ENCODE measurements around the gene HTR3D. TPM values are rescaled to one million over a fixed set of nuclear protein-coding genes. Genes with fewer than 3 reads are reported as not detected.

Gene HTR3D
- total and polyA plus RNA-seq, 4 donors: not detected

GRCh38 chr3:184011937-184012889, 19.3 kb upstream of the HTR3D start:
- H3K9me3 ChIP-seq (ENCODE audit: control insufficient read depth, low read length): no peaks in the 10 kb centered on the region
- 89 to 96% methylated on average over 6 of the region's 6 CpGs for WGBS, 2 donors
- ATAC-seq (ENCODE audit: low FRiP score): no peak
- no peak overlapping the region for H3K4me3 ChIP-seq (ENCODE audit: low read length in 2 of 2)
- H3K4me1 ChIP-seq (ENCODE audit: control insufficient read depth in 1 of 2, insufficient read depth in 2 of 2, low read length in 2 of 2): no peaks in the 10 kb centered on the region
- H3K27me3 ChIP-seq (ENCODE audit: control insufficient read depth in 1 of 2, insufficient read depth in 2 of 2, low read length in 1 of 2): no peaks in the 10 kb centered on the region
- H3K27ac ChIP-seq (ENCODE audit: low read depth in 1 of 2, low read length in 2 of 2): no peak overlapping the region
- H3K36me3 ChIP-seq (ENCODE audit: control insufficient read depth in 1 of 2, insufficient read depth in 2 of 2, low read length in 1 of 2): peaks cover 2 to 4% of the 10 kb centered on the region in 2 donors
- DNase-seq: no peak
- intact Hi-C loops (cut with DNase I): loop anchor here (10.0 kb wide), 2 partner anchors 123 to 127 kb away; partner anchors contain the start of genes EIF2B5 (in 1 of the 2) and PARL (in 1 of the 2)

GRCh38 chr3:184015381-184016019, 16.0 kb upstream of the HTR3D start:
- 85 to 91% methylated on average over 10 of the region's 10 CpGs for WGBS, 2 donors
- Histone ChIP-seq H3K27me3 (ENCODE audit: control insufficient read depth in 1 of 2, insufficient read depth in 2 of 2, low read length in 1 of 2) (no peaks in the 10 kb centered on the region), H3K27ac (ENCODE audit: low read depth in 1 of 2, low read length in 2 of 2) (no peak overlapping the region), H3K9me3 (ENCODE audit: control insufficient read depth, low read length) (no peaks in the 10 kb centered on the region), H3K4me1 (ENCODE audit: control insufficient read depth in 1 of 2, insufficient read depth in 2 of 2, low read length in 2 of 2) (no peaks in the 10 kb centered on the region), H3K36me3 (ENCODE audit: control insufficient read depth in 1 of 2, insufficient read depth in 2 of 2, low read length in 1 of 2) (peaks cover 2 to 4% of the 10 kb centered on the region in 2 donors), H3K4me3 (ENCODE audit: low read length in 2 of 2) (no peak overlapping the region)
- DNase-seq: no peak
- intact Hi-C loops (cut with DNase I): loop anchor here (10.0 kb wide), 2 partner anchors 119 to 131 kb away; partner anchors contain the start of genes EIF2B5 (in 1 of the 2) and PARL (in 1 of the 2)
- no peak for ATAC-seq (ENCODE audit: low FRiP score)

GRCh38 chr3:184016169-184016570, 15.4 kb upstream of the HTR3D start:
- ATAC-seq (ENCODE audit: low FRiP score) (no peak), DNase-seq (no peak)
- no peaks in the 10 kb centered on the region for H3K27me3 ChIP-seq (ENCODE audit: control insufficient read depth in 1 of 2, insufficient read depth in 2 of 2, low read length in 1 of 2)
- no peak overlapping the region for H3K4me3 ChIP-seq (ENCODE audit: low read length in 2 of 2)
- intact Hi-C loops (cut with DNase I): loop anchor here (10.0 kb wide), 2 partner anchors 119 to 131 kb away; partner anchors contain the start of genes EIF2B5 (in 1 of the 2) and PARL (in 1 of the 2)
- no peaks in the 10 kb centered on the region for H3K4me1 ChIP-seq (ENCODE audit: control insufficient read depth in 1 of 2, insufficient read depth in 2 of 2, low read length in 2 of 2)
- no peak overlapping the region for H3K27ac ChIP-seq (ENCODE audit: low read depth in 1 of 2, low read length in 2 of 2)
- 90 to 91% methylated on average over 5 of the region's 5 CpGs for WGBS, 2 donors
- peaks cover 2 to 4% of the 10 kb centered on the region in 2 donors for H3K36me3 ChIP-seq (ENCODE audit: control insufficient read depth in 1 of 2, insufficient read depth in 2 of 2, low read length in 1 of 2)
- no peaks in the 10 kb centered on the region for H3K9me3 ChIP-seq (ENCODE audit: control insufficient read depth, low read length)

- intact Hi-C loops (cut with DNase I): loop anchor here (1.0 to 10.0 kb wide), 3 partner anchors 118 to 132 kb away; partner anchors contain the start of genes EIF2B5 (in 1 of the 2) and PARL (in 1 of the 2)
- H3K4me1 ChIP-seq (ENCODE audit: control insufficient read depth in 1 of 2, insufficient read depth in 2 of 2, low read length in 2 of 2): no peaks in the 10 kb centered on the region
- DNase-seq: peak; percentile 74 to 89
- 5 to 10% methylated on average over 56 to 57 of the region's 57 CpGs for WGBS, 2 donors
- no peaks in the 10 kb centered on the region for H3K9me3 ChIP-seq (ENCODE audit: control insufficient read depth, low read length)
- no peaks in the 10 kb centered on the region for H3K27me3 ChIP-seq (ENCODE audit: control insufficient read depth in 1 of 2, insufficient read depth in 2 of 2, low read length in 1 of 2)
- ATAC-seq (ENCODE audit: low FRiP score): peak; percentile 97
- H3K4me3 ChIP-seq (ENCODE audit: low read length in 2 of 2): peak overlapping the region; percentile 52 to 85
- peaks cover 2 to 4% of the 10 kb centered on the region in 2 donors for H3K36me3 ChIP-seq (ENCODE audit: control insufficient read depth in 1 of 2, insufficient read depth in 2 of 2, low read length in 1 of 2)
- no peak overlapping the region for H3K27ac ChIP-seq (ENCODE audit: low read depth in 1 of 2, low read length in 2 of 2)
These were observed 14.5 kb upstream of the HTR3D start for GRCh38 chr3:184016811-184017671.

- WGBS, 2 donors: 0 to 1% methylated on average over 49 to 55 of the region's 55 CpGs
- Histone ChIP-seq H3K4me1 (ENCODE audit: control insufficient read depth in 1 of 2, insufficient read depth in 2 of 2, low read length in 2 of 2) (no peaks in the 10 kb centered on the region), H3K4me3 (ENCODE audit: low read length in 2 of 2) (peak within 1 kb of the TSS; percentile 52 to 85), H3K9me3 (ENCODE audit: control insufficient read depth, low read length) (no peaks in the 10 kb centered on the region), H3K36me3 (ENCODE audit: control insufficient read depth in 1 of 2, insufficient read depth in 2 of 2, low read length in 1 of 2) (no peaks in the 10 kb centered on the region), H3K27ac (ENCODE audit: low read depth in 1 of 2, low read length in 2 of 2) (peak within 1 kb of the TSS in 1 of 2 donors; percentile 11), H3K27me3 (ENCODE audit: control insufficient read depth in 1 of 2, insufficient read depth in 2 of 2, low read length in 1 of 2) (no peaks in the 10 kb centered on the region)
- intact Hi-C loops (cut with DNase I): loop anchor here (1.0 to 10.0 kb wide), 3 partner anchors 117 to 133 kb away; partner anchors contain the start of genes EIF2B5 (in 1 of the 2) and PARL (in 1 of the 2)
- DNase-seq: peak; percentile 95 to 96
- peak; percentile 99 for ATAC-seq (ENCODE audit: low FRiP score)
These were observed 13.7 kb upstream of the HTR3D start, which contains the start of gene ABCC5 for GRCh38 chr3:184017672-184018423. Gene ABCC5 (minus strand): TSS chr3:184017884. CDS start chr3:184014392, 3,492 bp downstream.

- Histone ChIP-seq H3K9me3 (ENCODE audit: control insufficient read depth, low read length) (no peaks in the 10 kb centered on the region), H3K27me3 (ENCODE audit: control insufficient read depth in 1 of 2, insufficient read depth in 2 of 2, low read length in 1 of 2) (no peaks in the 10 kb centered on the region), H3K4me3 (ENCODE audit: low read length in 2 of 2) (peak overlapping the region; percentile 49 to 85), H3K36me3 (ENCODE audit: control insufficient read depth in 1 of 2, insufficient read depth in 2 of 2, low read length in 1 of 2) (no peaks in the 10 kb centered on the region), H3K27ac (ENCODE audit: low read depth in 1 of 2, low read length in 2 of 2) (no peak overlapping the region), H3K4me1 (ENCODE audit: control insufficient read depth in 1 of 2, insufficient read depth in 2 of 2, low read length in 2 of 2) (no peaks in the 10 kb centered on the region)
- no peak for ATAC-seq (ENCODE audit: low FRiP score)
- 90 to 91% methylated on average over 21 of the region's 21 CpGs for WGBS, 2 donors
- DNase-seq: no peak
- intact Hi-C loops (cut with DNase I): loop anchor here (10.0 kb wide), 2 partner anchors 116 to 134 kb away; partner anchors contain the start of genes EIF2B5 (in 1 of the 2) and PARL (in 1 of the 2)
These were observed 13.0 kb upstream of the HTR3D start for GRCh38 chr3:184018424-184018973.

GRCh38 chr3:184022323-184022722, 9.2 kb upstream of the HTR3D start:
- Histone ChIP-seq H3K4me3 (ENCODE audit: low read length in 2 of 2) (no peak overlapping the region), H3K9me3 (ENCODE audit: control insufficient read depth, low read length) (no peaks in the 10 kb centered on the region), H3K27ac (ENCODE audit: low read depth in 1 of 2, low read length in 2 of 2) (no peak overlapping the region), H3K36me3 (ENCODE audit: control insufficient read depth in 1 of 2, insufficient read depth in 2 of 2, low read length in 1 of 2) (no peaks in the 10 kb centered on the region), H3K27me3 (ENCODE audit: control insufficient read depth in 1 of 2, insufficient read depth in 2 of 2, low read length in 1 of 2) (no peaks in the 10 kb centered on the region), H3K4me1 (ENCODE audit: control insufficient read depth in 1 of 2, insufficient read depth in 2 of 2, low read length in 2 of 2) (no peaks in the 10 kb centered on the region)
- 71 to 83% methylated on average over 7 of the region's 7 CpGs for WGBS, 2 donors
- intact Hi-C loops (cut with DNase I): no loop called here
- ATAC-seq (ENCODE audit: low FRiP score) (no peak), DNase-seq (no peak)
